Right lobe of liver (tissue), 6 donors: ENCODE measurements around the gene ZNF579. TPM values are rescaled to one million over a fixed set of nuclear protein-coding genes. Genes with fewer than 3 reads are reported as not detected.

ENCODE experiments used
- ATAC-seq, 4 donors: fragments of 200-7000 bp; cut with Tn5 transposase; one replicate each; pipeline ENCODE4 v1.9.1; 2020; ENCODE audit warnings: mild to moderate bottlenecking in 4 of 4, moderate library complexity in 4 of 4
- DNase-seq, 3 donors: peaks; one replicate each; pipeline ENCODE4 v3.0.0-alpha.2; 2020
- H3K27ac ChIP-seq, 3 donors: fragments of 200-600 bp; one replicate each; pipeline ENCODE4 v1.8.0; 2022
- H3K27me3 ChIP-seq, 2 donors: fragments of 200-600 bp; one replicate each; pipeline ENCODE4 v1.8.0; 2022
- H3K36me3 ChIP-seq, 4 donors: fragments of 200-600 bp; sonication (generic) in 1 of 4; one replicate each; pipeline versions ENCODE4 v1.5.1 to v1.8.0; 2017 to 2022; ENCODE audit warnings: control low read depth in 1 of 4
- H3K4me1 ChIP-seq, 4 donors: fragments of 200-600 bp; sonication (generic) in 1 of 4; one replicate each; pipeline versions ENCODE4 v1.5.1 to v1.8.0; 2017 to 2022; ENCODE audit warnings: control low read depth in 1 of 4
- H3K4me3 ChIP-seq, 3 donors: fragments of 200-600 bp; one replicate each; pipeline ENCODE4 v1.8.0; 2022
- H3K9me3 ChIP-seq, 4 donors: fragments of 200-600 bp; sonication (generic) in 1 of 4; one replicate each; pipeline versions ENCODE4 v1.5.1 to v1.8.0; 2017 to 2022; ENCODE audit warnings: control low read depth in 1 of 4
- POLR2A ChIP-seq: fragments of 450-650 bp; IDR thresholded peaks from one replicate; pipeline ENCODE4 v1.6.1; 2017; ENCODE audit warnings: antibody characterized with exemption, mild to moderate bottlenecking
- WGBS: methylation state at CpG from one replicate; pipeline ENCODE4 v1.1.6; 2018; ENCODE audit warnings: low coverage, low lambda C conversion rate; ENCODE audit not compliant: insufficient coverage; ENCODE audit errors: missing lambda C conversion rate; 5-methylcytosine and 5-hydroxymethylcytosine counted together
- intact Hi-C, 2 donors: fragments of 100-400 bp; cut with DNase I; formaldehyde crosslinking; loops; one replicate each; pipeline versions ENCODE4 v1.11.2 to v1.14.1; 2022
- total RNA-seq, 6 experiments: library from RNA; depleted of rRNA in 2 of 6; stranded (reverse); fragments of >200 nt in 2 of 6; fragmentation: NEBNext Ultra II Directional in 3 of 6; extraction: Animal tissue kit (Norgen Biotek cat#: 25700) in 3 of 6; gene quantifications; one replicate each; pipeline versions ENCODE4 v1.1.0 to v1.2.4, GENCODE V29; 2016 to 2023
- TF ChIP-seq, protein P1 (sequence below), 4 donors: fragments of 200-600 bp in 3 of 4; fragments of 450-650 bp in 1 of 4; IDR thresholded peaks; one replicate each; pipeline versions ENCODE4 v1.5.1 to v1.8.0; 2016 to 2022; ENCODE audit warnings: antibody characterized with exemption in 4 of 4, mild to moderate bottlenecking in 2 of 4
- donor health status: DM: no; HTN: yes; CAD: no.
- donor health status: DM: no; HTN: no; CAD: no.
- donor health status: DM: no; HTN: no; CAD: no.
- donor health status: DM: no; HTN: yes; CAD: no.
- donor health status: DM: no; HTN: yes; CAD: no.

ZNF579 gene
- total RNA-seq, 6 experiments from 2014 or later, result 1.9 to 4.6 (median 3.6) TPM

DNA sequence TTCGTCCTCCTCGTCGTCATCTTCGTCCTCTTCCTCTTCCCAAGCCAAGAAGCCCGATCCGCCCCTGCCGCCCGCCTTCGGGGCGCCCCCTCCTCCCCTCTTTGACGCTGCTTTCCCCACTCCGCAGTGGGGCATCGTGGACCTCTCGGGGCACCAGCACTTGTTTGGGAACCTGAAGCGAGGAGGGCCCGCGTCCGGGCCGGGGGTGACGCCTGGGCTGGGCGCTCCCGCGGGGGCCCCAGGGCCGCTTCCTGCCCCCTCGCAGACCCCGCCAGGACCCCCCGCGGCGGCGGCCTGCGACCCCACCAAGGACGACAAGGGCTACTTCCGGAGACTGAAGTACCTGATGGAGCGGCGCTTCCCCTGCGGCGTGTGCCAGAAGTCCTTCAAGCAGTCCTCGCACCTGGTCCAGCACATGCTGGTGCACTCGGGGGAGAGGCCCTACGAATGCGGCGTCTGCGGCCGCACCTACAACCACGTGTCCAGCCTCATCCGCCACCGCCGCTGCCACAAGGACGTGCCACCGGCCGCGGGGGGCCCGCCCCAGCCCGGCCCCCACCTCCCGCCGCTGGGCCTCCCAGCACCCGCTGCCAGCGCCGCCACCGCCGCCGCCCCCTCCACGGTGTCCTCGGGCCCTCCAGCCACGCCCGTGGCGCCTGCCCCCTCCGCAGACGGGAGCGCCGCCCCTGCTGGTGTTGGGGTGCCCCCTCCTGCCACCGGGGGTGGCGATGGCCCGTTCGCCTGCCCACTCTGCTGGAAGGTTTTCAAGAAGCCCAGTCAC is 33.5 kb upstream of the ZNF579 start:
- TF ChIP-seq POLR2A, result no peak
- no peak for ATAC-seq
- H3K4me1 ChIP-seq, result no peaks in the 10 kb centered on the region
- WGBS, result 87% methylated on average over 10 of the region's 75 CpGs
- H3K9me3 ChIP-seq, result no peaks in the 10 kb centered on the region
- no peak overlapping the region for H3K27ac ChIP-seq
- DNase-seq, result no peak
- intact Hi-C loops, result no loop called here
- H3K36me3 ChIP-seq, result peaks cover 0 to 14% (median 0%) of the 10 kb centered on the region in 4 donors
- no peak overlapping the region for H3K4me3 ChIP-seq
- H3K27me3 ChIP-seq, result no peaks in the 10 kb centered on the region

DNA sequence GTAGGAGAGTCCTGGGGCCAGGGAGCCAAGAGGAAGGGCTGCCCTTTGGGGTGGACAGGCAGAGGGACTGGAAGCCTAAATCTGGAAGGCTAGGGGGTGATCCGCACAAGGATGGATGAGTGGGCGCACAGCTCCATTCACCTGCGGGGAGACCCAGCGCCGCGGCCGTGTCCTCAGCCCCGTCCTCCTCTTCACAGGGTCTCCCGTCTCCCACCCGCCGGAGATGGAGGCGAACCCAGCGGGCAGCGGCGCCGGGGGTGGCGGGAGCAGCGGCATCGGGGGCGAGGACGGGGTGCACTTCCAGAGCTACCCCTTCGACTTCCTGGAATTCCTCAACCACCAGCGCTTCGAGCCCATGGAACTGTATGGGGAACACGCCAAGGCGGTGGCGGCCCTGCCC is 32.7 kb upstream of the ZNF579 start:
- ATAC-seq (no peak), DNase-seq (no peak)
- TF ChIP-seq, protein P1, sequence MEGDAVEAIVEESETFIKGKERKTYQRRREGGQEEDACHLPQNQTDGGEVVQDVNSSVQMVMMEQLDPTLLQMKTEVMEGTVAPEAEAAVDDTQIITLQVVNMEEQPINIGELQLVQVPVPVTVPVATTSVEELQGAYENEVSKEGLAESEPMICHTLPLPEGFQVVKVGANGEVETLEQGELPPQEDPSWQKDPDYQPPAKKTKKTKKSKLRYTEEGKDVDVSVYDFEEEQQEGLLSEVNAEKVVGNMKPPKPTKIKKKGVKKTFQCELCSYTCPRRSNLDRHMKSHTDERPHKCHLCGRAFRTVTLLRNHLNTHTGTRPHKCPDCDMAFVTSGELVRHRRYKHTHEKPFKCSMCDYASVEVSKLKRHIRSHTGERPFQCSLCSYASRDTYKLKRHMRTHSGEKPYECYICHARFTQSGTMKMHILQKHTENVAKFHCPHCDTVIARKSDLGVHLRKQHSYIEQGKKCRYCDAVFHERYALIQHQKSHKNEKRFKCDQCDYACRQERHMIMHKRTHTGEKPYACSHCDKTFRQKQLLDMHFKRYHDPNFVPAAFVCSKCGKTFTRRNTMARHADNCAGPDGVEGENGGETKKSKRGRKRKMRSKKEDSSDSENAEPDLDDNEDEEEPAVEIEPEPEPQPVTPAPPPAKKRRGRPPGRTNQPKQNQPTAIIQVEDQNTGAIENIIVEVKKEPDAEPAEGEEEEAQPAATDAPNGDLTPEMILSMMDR (IDR thresholded peaks at IDR 0.05), result no peak
- no peak for TF ChIP-seq POLR2A
- intact Hi-C loops, result no loop called here
- H3K36me3 ChIP-seq, result peaks cover 0 to 14% (median 0%) of the 10 kb centered on the region in 4 donors
- WGBS, result 100% methylated on average over 3 of the region's 27 CpGs
- no peak overlapping the region for H3K4me3 ChIP-seq
- no peaks in the 10 kb centered on the region for H3K27me3 ChIP-seq
- H3K9me3 ChIP-seq, result no peaks in the 10 kb centered on the region
- H3K4me1 ChIP-seq, result no peaks in the 10 kb centered on the region
- no peak overlapping the region for H3K27ac ChIP-seq

DNA sequence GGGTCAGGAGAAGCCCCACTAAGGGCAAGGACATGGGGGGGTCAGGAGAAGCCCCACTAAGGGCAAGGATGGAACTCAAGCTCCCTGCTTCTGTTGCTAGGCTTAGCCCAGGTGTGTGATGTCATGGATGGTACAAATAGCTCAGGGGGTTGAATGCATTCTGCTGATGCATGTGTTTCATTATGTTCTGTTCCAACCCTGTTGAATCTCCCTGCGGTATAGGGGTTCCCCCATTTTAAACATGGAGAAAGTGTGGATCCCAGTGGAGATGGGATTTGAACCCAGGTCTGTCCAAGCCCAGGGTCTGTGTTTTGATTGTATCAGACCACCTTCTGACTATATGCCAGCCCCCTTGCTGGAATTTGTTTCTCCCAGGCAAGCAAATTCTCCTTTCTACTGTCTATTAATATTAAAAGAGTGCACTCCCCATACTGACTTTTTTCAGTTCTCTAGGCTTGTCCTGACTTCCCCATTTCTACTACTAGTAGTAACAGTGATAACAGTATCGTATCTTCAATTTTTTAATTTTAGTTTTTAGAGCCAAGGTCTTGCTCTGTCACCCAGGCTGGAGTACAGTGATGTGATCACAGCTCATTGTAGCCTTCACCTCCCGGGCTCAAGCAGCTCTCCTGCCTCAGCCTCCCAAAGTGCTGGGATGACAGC is 31.5 kb upstream of the ZNF579 start:
- ATAC-seq (no peak), DNase-seq (no peak)
- Histone ChIP-seq H3K4me1 (no peaks in the 10 kb centered on the region), H3K4me3 (no peak overlapping the region), H3K36me3 (peaks cover 0 to 14% (median 0%) of the 10 kb centered on the region in 4 donors), H3K27me3 (no peaks in the 10 kb centered on the region), H3K9me3 (no peaks in the 10 kb centered on the region), H3K27ac (no peak overlapping the region)
- TF ChIP-seq, protein P1 (IDR thresholded peaks at IDR 0.05), result no peak
- no peak for TF ChIP-seq POLR2A
- WGBS, result 66% methylated on average over 3 of the region's 3 CpGs
- intact Hi-C loops, result no loop called here

DNA sequence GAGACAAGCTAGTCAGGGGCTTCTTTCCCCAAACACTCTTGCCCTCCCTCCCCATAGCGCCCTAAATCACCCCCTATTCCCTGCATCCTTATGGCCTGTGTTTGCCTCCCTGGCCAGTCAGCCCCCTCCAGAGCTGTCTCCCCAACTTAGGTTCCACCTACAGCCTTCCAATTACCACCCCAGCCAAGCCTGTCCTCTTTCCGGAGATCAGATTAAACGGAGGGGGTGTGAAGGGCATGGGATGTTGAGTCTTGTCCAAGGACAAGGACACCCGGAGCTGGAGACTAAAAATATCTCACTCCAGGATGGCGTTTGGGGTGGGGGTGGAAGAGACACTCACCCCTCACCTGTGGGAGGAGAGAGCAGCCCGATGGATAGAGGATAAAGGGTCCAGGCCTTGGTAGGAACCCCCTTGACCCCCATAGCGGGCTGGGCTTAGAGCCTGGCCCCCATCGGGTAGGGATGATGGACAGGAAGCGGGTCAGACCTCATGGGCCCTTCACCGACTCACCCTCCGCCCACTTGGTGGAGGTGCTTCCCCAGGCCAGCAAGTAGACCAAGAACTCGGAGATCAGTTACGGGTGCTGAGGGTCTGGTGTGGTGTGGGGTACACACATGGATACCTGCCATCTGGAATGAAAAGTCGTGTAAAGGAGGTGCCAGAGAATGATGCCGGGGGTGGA is 30.8 kb upstream of the ZNF579 start:
- intact Hi-C loops, result no loop called here
- no peak for ATAC-seq
- no peak overlapping the region for H3K27ac ChIP-seq
- DNase-seq, result no peak
- peaks cover 0 to 13% (median 0%) of the 10 kb centered on the region in 4 donors for H3K36me3 ChIP-seq
- WGBS, result 77% methylated on average over 12 of the region's 15 CpGs
- H3K4me1 ChIP-seq, result peaks cover 0 to 5% (median 3%) of the 10 kb centered on the region in 4 donors
- H3K27me3 ChIP-seq, result no peaks in the 10 kb centered on the region
- no peaks in the 10 kb centered on the region for H3K9me3 ChIP-seq
- TF ChIP-seq, protein P1 (IDR thresholded peaks at IDR 0.05), result no peak
- no peak for TF ChIP-seq POLR2A
- H3K4me3 ChIP-seq, result no peak overlapping the region
